MCF 10A (cell line): ENCODE measurements around the gene ELAPOR1. TPM values are rescaled to one million over a fixed set of nuclear protein-coding genes. Genes with fewer than 3 reads are reported as not detected.

Experiments used
- BruUV-seq: library from RNA; stranded (reverse); fragments of 400-500 nt; replicated peaks from 2 replicates; lab custom pipeline; 2021; lab: Mats Ljungman, UMichigan
- CTCF ChIA-PET: fragments of 300-600 bp; sonication (Branson Sonifier 250); formaldehyde crosslinking; extraction: SDS; loops from one replicate; lab custom pipeline; 2021; ENCODE audit warnings: antibody characterized with exemption, inconsistent platforms; lab: Yijun Ruan, JAX
- POLR2A ChIA-PET: fragments of 300-600, 350-650 bp; sonication (Branson Sonifier 250); formaldehyde crosslinking; extraction: SDS; loops from one replicate; lab custom pipeline; 2020; ENCODE audit warnings: antibody characterized with exemption, inconsistent platforms; lab: Yijun Ruan, JAX
- DNase-seq: peaks from one replicate; pipeline ENCODE4 v3.0.0-alpha.2; 2018; ENCODE audit not compliant: unreplicated experiment
- H3K27ac Mint-ChIP-seq: one replicate; pipeline ENCODE4 v1.8.0; 2022; ENCODE audit warnings: mild to moderate bottlenecking, low read depth, mixed read lengths; ENCODE audit not compliant: unreplicated experiment
- H3K27me3 Mint-ChIP-seq: one replicate; pipeline ENCODE4 v1.8.0; 2022; ENCODE audit warnings: mixed read lengths; ENCODE audit not compliant: insufficient read depth, unreplicated experiment
- H3K36me3 Mint-ChIP-seq: one replicate; pipeline ENCODE4 v1.8.0; 2022; ENCODE audit warnings: mild to moderate bottlenecking, moderate library complexity, mixed read lengths; ENCODE audit not compliant: insufficient read depth, unreplicated experiment
- H3K4me1 Mint-ChIP-seq: one replicate; pipeline ENCODE4 v1.8.0; 2022; ENCODE audit warnings: mixed read lengths; ENCODE audit not compliant: insufficient read depth, unreplicated experiment
- H3K4me3 Mint-ChIP-seq: one replicate; pipeline ENCODE4 v1.8.0; 2022; ENCODE audit warnings: mild to moderate bottlenecking, moderate library complexity, mixed read lengths; ENCODE audit not compliant: unreplicated experiment
- H3K9me3 Mint-ChIP-seq: one replicate; pipeline ENCODE4 v1.8.0; 2022; ENCODE audit warnings: mixed read lengths; ENCODE audit not compliant: unreplicated experiment
- intact Hi-C: fragments of 100-400 bp; cut with micrococcal nuclease; formaldehyde crosslinking; loops from 2 replicates; pipeline ENCODE4 v1.14.1; 2022
- total RNA-seq: library from RNA; stranded (reverse); gene quantifications from 2 replicates; pipeline ENCODE4 v1.2.3, GENCODE V29; 2022
- TF ChIP-seq, protein P1 (sequence below): fragments of 200-600 bp; IDR thresholded peaks from one replicate; pipeline ENCODE4 v1.8.0; 2022; ENCODE audit warnings: antibody characterized with exemption, mild to moderate bottlenecking; ENCODE audit not compliant: unreplicated experiment

ELAPOR1 gene
- total RNA-seq, 1 experiment from 2014 or later: 0.58 TPM

DNA sequence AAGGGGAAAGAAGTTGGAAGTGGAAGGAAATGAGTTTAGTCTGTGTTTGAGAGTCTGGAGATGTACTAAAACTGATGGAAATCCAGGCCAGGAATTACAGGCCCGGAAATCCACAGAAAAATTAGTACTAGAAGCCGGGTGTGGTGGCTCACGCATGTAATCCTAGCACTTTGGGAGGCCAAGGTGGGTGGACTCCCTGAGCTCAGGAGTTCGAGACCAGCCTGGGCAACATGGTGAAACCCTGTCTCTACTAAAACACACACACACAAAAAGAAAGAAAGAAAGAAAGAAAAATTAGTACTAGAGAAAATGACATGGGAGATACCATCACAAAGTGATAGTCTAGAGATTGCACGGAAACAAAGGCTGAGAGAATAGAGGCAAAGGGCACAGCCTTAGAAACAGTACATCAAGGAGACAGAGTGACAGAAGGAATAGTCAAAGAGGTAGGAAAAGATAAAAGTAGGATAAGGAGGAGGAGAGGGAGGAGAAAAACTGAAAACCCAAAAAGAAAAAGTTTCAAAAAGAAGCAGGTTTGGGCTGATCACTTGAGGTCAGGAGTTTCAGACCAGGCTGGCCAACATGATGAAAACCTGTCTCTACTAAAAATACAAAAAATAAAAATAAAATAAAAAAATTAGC, 33.4 kb upstream of the ELAPOR1 start:
- Mint-ChIP-seq H3K9me3 (no peaks in the 10 kb centered on the region), H3K27ac (no peak overlapping the region), H3K4me1 (no peaks in the 10 kb centered on the region), H3K36me3 (peaks cover 6% of the 10 kb centered on the region), H3K27me3 (no peaks in the 10 kb centered on the region), H3K4me3 (no peak overlapping the region)
- intact Hi-C loops: no loop called here
- TF ChIP-seq, protein P1, sequence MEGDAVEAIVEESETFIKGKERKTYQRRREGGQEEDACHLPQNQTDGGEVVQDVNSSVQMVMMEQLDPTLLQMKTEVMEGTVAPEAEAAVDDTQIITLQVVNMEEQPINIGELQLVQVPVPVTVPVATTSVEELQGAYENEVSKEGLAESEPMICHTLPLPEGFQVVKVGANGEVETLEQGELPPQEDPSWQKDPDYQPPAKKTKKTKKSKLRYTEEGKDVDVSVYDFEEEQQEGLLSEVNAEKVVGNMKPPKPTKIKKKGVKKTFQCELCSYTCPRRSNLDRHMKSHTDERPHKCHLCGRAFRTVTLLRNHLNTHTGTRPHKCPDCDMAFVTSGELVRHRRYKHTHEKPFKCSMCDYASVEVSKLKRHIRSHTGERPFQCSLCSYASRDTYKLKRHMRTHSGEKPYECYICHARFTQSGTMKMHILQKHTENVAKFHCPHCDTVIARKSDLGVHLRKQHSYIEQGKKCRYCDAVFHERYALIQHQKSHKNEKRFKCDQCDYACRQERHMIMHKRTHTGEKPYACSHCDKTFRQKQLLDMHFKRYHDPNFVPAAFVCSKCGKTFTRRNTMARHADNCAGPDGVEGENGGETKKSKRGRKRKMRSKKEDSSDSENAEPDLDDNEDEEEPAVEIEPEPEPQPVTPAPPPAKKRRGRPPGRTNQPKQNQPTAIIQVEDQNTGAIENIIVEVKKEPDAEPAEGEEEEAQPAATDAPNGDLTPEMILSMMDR: no peak
- DNase-seq: no peak
- BruUV-seq: no TSS peak
- POLR2A ChIA-PET: no interaction called here
- CTCF ChIA-PET: interaction anchor here (0.9 kb wide), 1 partner anchor 10 kb away, joined by 3 read pairs; the partner anchor contains the start of gene TMEM167B

GRCh38 chr1:109083501-109083900, 30.4 kb upstream of the ELAPOR1 start:
- CTCF ChIA-PET: interaction anchor here (0.6 to 1.4 kb wide), 3 partner anchors 17 to 449 kb away, joined by 3 to 5 read pairs (median 3); no protein-coding TSS in a partner anchor
- DNase-seq: no peak
- no TSS peak for BruUV-seq
- POLR2A ChIA-PET: interaction anchor here (0.6 to 1.1 kb wide), 4 partner anchors 12 to 132 kb away, joined by 3 to 5 read pairs (median 4); no protein-coding TSS in a partner anchor
- Mint-ChIP-seq H3K27ac (no peak overlapping the region), H3K36me3 (no peaks in the 10 kb centered on the region), H3K27me3 (no peaks in the 10 kb centered on the region), H3K4me3 (no peak overlapping the region), H3K4me1 (no peaks in the 10 kb centered on the region), H3K9me3 (no peaks in the 10 kb centered on the region)
- intact Hi-C loops: no loop called here
- TF ChIP-seq, protein P1: no peak

DNA sequence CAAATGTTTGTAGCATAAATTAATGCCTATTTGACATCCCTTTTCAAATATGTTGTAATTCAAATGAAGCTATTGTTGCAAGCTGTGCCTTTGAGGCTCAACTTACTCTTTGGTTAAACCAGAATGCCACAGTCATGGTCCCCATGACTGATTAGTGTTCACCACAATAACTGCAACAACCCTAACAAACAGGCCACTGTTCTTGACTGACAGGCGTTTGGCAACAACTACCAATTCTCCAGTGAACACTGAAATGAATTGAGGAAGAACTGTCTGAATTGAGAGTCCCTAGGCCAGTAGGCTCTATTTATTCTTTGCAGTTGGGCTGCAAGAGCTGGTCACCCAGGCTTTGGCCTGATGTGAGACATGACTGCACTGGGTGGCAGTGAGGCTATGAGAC, 30.0 kb upstream of the ELAPOR1 start:
- Mint-ChIP-seq H3K4me3 (no peak overlapping the region), H3K9me3 (no peaks in the 10 kb centered on the region), H3K27me3 (no peaks in the 10 kb centered on the region), H3K27ac (no peak overlapping the region), H3K4me1 (no peaks in the 10 kb centered on the region), H3K36me3 (no peaks in the 10 kb centered on the region)
- ChIA-PET CTCF (interaction anchor here (0.6 to 1.4 kb wide), 4 partner anchors 16 to 207 kb away, joined by 3 to 5 read pairs (median 3); no protein-coding TSS in a partner anchor), POLR2A (interaction anchor here (0.6 to 1.1 kb wide), 4 partner anchors 11 to 132 kb away, joined by 3 to 5 read pairs (median 4); a partner anchor contains a TSS)
- TF ChIP-seq, protein P1: no peak
- DNase-seq: no peak
- BruUV-seq: no TSS peak
- intact Hi-C loops: no loop called here

DNA sequence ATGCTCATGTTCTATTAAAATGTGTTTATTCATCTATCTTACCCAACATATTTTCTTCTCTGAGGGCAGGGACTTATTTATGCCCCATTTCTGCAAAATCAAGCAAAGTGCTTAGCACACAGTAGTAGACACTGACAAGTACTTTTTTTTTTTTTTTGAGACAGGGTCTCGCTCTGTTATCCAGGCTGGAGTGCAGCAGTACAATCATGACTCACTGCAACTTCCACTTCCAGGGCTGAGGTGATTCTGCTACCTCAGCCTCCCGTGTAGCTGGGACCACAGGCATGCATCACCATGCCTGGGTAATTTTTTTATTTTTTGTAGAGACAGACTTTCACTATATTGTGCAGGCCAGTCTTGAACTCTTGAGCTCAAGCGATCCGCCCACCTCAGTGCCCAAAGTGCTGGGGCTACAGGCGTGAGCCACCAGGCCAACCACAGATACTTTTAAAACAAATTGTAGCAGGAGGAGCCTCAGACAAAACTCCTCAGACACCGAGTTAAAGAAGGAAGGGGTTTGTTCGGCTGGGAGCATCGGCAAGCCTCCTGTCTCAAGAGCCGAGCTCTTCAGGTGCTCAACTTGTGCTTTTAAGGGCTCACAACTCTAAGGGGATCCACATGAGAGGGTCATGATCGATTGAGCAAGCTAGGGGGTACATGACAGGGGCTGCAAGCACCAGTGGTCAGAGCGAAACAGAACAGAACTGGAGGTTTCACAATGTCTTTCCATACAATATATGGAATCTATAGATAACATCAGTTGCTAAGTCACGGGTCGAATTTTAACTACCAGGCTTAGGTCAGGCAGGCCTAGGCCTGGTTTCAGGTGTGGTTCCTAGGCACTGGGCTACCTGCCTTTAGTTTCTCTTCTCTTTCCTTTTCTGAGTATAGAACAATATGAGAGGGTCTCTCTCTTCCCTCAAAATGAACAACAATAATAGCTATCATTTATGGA, 29.1 kb upstream of the ELAPOR1 start:
- H3K36me3 Mint-ChIP-seq: peaks cover 2% of the 10 kb centered on the region
- H3K27me3 Mint-ChIP-seq: no peaks in the 10 kb centered on the region
- ChIA-PET CTCF (interaction anchor here (0.6 to 0.8 kb wide), 7 partner anchors 14 to 133 kb away, joined by 3 to 11 read pairs (median 3); no protein-coding TSS in a partner anchor), POLR2A (interaction anchor here (0.7 to 1.4 kb wide), 4 partner anchors 9 to 28 kb away, joined by 3 to 5 read pairs (median 4); partner anchors contain the start of gene TAF13)
- no peak for DNase-seq
- H3K4me1 Mint-ChIP-seq: no peaks in the 10 kb centered on the region
- TF ChIP-seq, protein P1: no peak
- no peaks in the 10 kb centered on the region for H3K9me3 Mint-ChIP-seq
- no TSS peak for BruUV-seq
- no peak overlapping the region for H3K4me3 Mint-ChIP-seq
- intact Hi-C loops: no loop called here
- H3K27ac Mint-ChIP-seq: no peak overlapping the region
